ENCODE results near the gene DNAJB14. TPM values are rescaled to one million over a fixed set of nuclear protein-coding genes. Genes with fewer than 3 reads are reported as not detected.

DNAJB14 gene
- total RNA-seq, 1 experiment from 2014 or later, result 52.5 TPM

DNA sequence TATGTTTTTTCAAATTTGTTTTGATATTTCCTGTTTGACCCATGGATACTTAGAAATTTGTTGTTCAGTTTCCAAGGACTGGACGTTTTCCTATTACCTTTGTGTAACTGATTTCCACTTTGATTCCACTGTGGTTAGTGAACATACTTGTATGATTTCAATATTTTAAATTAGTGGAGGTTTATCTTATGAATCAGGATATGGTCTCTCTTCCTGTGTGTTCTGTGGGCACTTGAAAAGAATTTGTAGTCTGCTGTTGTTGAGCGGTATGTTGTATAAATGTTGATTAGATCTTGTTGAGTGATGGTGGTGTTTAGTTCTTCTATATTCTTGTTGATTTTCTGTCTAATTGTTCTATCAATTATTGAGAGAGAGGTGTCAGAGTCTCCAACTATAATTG lies 31.0 kb downstream of the DNAJB14 start:
- peaks cover 6% of the 10 kb centered on the region for H3K79me2 ChIP-seq (ENCODE audit: insufficient read depth, low read length)
- ATAC-seq, result no peak
- BruUV-seq (replicated peaks), result no TSS peak
- no peak overlapping the region for H3K27ac ChIP-seq (ENCODE audit: low read depth, low read length)
- intact Hi-C loops (cut with micrococcal nuclease), result no loop called here
- H3K9ac ChIP-seq (ENCODE audit: low read length), result no peak overlapping the region
- H3K27me3 ChIP-seq (ENCODE audit: insufficient read depth, low read length), result no peaks in the 10 kb centered on the region
- no peak overlapping the region for H3K4me3 ChIP-seq (replicated peaks in 1 of 2; ENCODE audit: low read depth in 1 of 2, low read length in 2 of 2)
- no peak for TF ChIP-seq RAD21 (IDR thresholded peaks at IDR 0.05; ENCODE audit: low read depth)
- no peak for TF ChIP-seq CBX3 (IDR thresholded peaks at IDR 0.05; ENCODE audit: low read depth)
- TF ChIP-seq, protein P1, sequence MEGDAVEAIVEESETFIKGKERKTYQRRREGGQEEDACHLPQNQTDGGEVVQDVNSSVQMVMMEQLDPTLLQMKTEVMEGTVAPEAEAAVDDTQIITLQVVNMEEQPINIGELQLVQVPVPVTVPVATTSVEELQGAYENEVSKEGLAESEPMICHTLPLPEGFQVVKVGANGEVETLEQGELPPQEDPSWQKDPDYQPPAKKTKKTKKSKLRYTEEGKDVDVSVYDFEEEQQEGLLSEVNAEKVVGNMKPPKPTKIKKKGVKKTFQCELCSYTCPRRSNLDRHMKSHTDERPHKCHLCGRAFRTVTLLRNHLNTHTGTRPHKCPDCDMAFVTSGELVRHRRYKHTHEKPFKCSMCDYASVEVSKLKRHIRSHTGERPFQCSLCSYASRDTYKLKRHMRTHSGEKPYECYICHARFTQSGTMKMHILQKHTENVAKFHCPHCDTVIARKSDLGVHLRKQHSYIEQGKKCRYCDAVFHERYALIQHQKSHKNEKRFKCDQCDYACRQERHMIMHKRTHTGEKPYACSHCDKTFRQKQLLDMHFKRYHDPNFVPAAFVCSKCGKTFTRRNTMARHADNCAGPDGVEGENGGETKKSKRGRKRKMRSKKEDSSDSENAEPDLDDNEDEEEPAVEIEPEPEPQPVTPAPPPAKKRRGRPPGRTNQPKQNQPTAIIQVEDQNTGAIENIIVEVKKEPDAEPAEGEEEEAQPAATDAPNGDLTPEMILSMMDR (IDR thresholded peaks at IDR 0.05 in 2 of 3, conservative IDR thresholded peaks at IDR 0.05 in 1 of 3; ENCODE audit: borderline replicate concordance in 1 of 3, insufficient read depth in 1 of 3, low read depth in 2 of 3, low read length in 2 of 3), result no peak
- no peak for TF ChIP-seq ZBTB33 (IDR thresholded peaks at IDR 0.05; ENCODE audit: extremely low read depth, insufficient replicate concordance, low read length)
- TF ChIP-seq POLR2AphosphoS5 (IDR thresholded peaks at IDR 0.05; ENCODE audit: low read depth, low read length), result no peak
- no peak for TF ChIP-seq SRF (IDR thresholded peaks at IDR 0.05; ENCODE audit: low read depth)
- TF ChIP-seq EGR1 (IDR thresholded peaks at IDR 0.05; ENCODE audit: low read depth), result no peak
- TF ChIP-seq POLR2A (IDR thresholded peaks at IDR 0.05; ENCODE audit: borderline replicate concordance, extremely low read depth, insufficient read depth, insufficient read length), result no peak
- TF ChIP-seq, protein P2, sequence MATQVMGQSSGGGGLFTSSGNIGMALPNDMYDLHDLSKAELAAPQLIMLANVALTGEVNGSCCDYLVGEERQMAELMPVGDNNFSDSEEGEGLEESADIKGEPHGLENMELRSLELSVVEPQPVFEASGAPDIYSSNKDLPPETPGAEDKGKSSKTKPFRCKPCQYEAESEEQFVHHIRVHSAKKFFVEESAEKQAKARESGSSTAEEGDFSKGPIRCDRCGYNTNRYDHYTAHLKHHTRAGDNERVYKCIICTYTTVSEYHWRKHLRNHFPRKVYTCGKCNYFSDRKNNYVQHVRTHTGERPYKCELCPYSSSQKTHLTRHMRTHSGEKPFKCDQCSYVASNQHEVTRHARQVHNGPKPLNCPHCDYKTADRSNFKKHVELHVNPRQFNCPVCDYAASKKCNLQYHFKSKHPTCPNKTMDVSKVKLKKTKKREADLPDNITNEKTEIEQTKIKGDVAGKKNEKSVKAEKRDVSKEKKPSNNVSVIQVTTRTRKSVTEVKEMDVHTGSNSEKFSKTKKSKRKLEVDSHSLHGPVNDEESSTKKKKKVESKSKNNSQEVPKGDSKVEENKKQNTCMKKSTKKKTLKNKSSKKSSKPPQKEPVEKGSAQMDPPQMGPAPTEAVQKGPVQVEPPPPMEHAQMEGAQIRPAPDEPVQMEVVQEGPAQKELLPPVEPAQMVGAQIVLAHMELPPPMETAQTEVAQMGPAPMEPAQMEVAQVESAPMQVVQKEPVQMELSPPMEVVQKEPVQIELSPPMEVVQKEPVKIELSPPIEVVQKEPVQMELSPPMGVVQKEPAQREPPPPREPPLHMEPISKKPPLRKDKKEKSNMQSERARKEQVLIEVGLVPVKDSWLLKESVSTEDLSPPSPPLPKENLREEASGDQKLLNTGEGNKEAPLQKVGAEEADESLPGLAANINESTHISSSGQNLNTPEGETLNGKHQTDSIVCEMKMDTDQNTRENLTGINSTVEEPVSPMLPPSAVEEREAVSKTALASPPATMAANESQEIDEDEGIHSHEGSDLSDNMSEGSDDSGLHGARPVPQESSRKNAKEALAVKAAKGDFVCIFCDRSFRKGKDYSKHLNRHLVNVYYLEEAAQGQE (IDR thresholded peaks at IDR 0.05; ENCODE audit: low read depth), result no peak
- TF ChIP-seq YY1 (IDR thresholded peaks at IDR 0.05; ENCODE audit: extremely low read depth, insufficient replicate concordance, low read depth, low read length), result no peak
- TF ChIP-seq FOSL1 (IDR thresholded peaks at IDR 0.05; ENCODE audit: low read depth), result no peak
- TF ChIP-seq ZFX (IDR thresholded peaks at IDR 0.05), result no peak
- TF ChIP-seq MAX (IDR thresholded peaks at IDR 0.05), result no peak
- no peak for TF ChIP-seq JUND (IDR thresholded peaks at IDR 0.05)
- no peak for TF ChIP-seq EZH2 (IDR thresholded peaks at IDR 0.05)
- TF ChIP-seq SIN3A (IDR thresholded peaks at IDR 0.05; ENCODE audit: low read depth), result no peak
- no peak for TF ChIP-seq TCF7L2 (IDR thresholded peaks at IDR 0.05; ENCODE audit: borderline replicate concordance, extremely low read depth, insufficient read depth, insufficient read length)
- no peak for TF ChIP-seq ZNF274 (IDR thresholded peaks at IDR 0.05; ENCODE audit: low read depth, low read length)
- TF ChIP-seq, protein P3, sequence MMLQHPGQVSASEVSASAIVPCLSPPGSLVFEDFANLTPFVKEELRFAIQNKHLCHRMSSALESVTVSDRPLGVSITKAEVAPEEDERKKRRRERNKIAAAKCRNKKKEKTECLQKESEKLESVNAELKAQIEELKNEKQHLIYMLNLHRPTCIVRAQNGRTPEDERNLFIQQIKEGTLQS (IDR thresholded peaks at IDR 0.05), result no peak
- no peak for TF ChIP-seq EZH2phosphoT487 (IDR thresholded peaks at IDR 0.05; ENCODE audit: borderline replicate concordance)
- no peaks in the 10 kb centered on the region for H4K20me1 ChIP-seq (ENCODE audit: insufficient read depth)
- ChIA-PET RAD21 (ENCODE audit: low non-redundant PET in 1 of 2, low total read pairs in 2 of 2, uncharacterized antibody in 2 of 2, unreplicated experiment in 2 of 2) (no interaction called here), POLR2A (no interaction called here), CTCF (no interaction called here)
- H3K9me2 ChIP-seq (ENCODE audit: insufficient read depth), result no peaks in the 10 kb centered on the region
- no peak for DNase-seq (ENCODE audit: low read depth, low spot score)
- no peak overlapping the region for H3K4me2 ChIP-seq (ENCODE audit: low read length)
- no peaks in the 10 kb centered on the region for H3K4me1 ChIP-seq (ENCODE audit: control insufficient read depth in 1 of 2, insufficient read depth in 2 of 2, low read length in 2 of 2)
- H3K36me3 ChIP-seq (ENCODE audit: control insufficient read depth in 1 of 2, insufficient read depth in 2 of 2, low read length in 2 of 2), result peaks cover 0 to 7% of the 10 kb centered on the region in 2 experiments; a peak in 2 of 4 replicates
- no peak overlapping the region for H2AFZ ChIP-seq (ENCODE audit: low read depth, low read length, poor library complexity, severe bottlenecking)
- no peaks in the 10 kb centered on the region for H3K9me3 ChIP-seq (ENCODE audit: control insufficient read depth in 1 of 2, insufficient read depth in 1 of 2, low read depth in 1 of 2, low read length in 2 of 2)

Data from HCT116 (cell line).